HepG2 (cell line): Measurements from ENCODE around the gene WSB1. TPM values are rescaled to one million over a fixed set of nuclear protein-coding genes. Genes with fewer than 3 reads are reported as not detected.

ENCODE experiments used
- ATAC-seq: fragments of 200-7000 bp; cut with Tn5 transposase; 3 replicates; pipeline ENCODE4 v1.9.1; 2020; ENCODE audit warnings: mild to moderate bottlenecking, moderate library complexity
- BruUV-seq: library from RNA; stranded (reverse); fragments of 400-500 nt; replicated peaks from 2 replicates; lab custom pipeline; 2021; lab: Mats Ljungman, UMichigan
- CTCF ChIA-PET: fragments of 300-600 bp; formaldehyde crosslinking; extraction: SDS; loops from one replicate; lab custom pipeline; 2021; ENCODE audit warnings: low total read pairs, inconsistent platforms, low intra/inter-chr PET ratio; lab: Yijun Ruan, JAX
- POLR2A ChIA-PET: fragments of 350-600 bp; sonication (Branson Sonifier 250); formaldehyde crosslinking; loops from one replicate; lab custom pipeline; 2020; ENCODE audit warnings: antibody characterized with exemption, inconsistent platforms; lab: Yijun Ruan, JAX
- DNase-seq: peaks from one replicate; pipeline ENCODE4 v3.0.0-alpha.2; 2015; ENCODE audit warnings: low spot score
- FAIRE-seq: peaks from 3 replicates; lab custom pipeline; 2011; peaks lifted over from hg19 to GRCh38; lab: Jason Lieb, UNC
- H2AFZ ChIP-seq: one replicate; pipeline ENCODE4 v1.6.1; 2011; ENCODE audit warnings: low read length, inconsistent platforms
- H3K27ac ChIP-seq: fragments of 300-600 bp; 3 replicates; pipeline ENCODE4 v1.8.0; 2011; ENCODE audit warnings: mixed run types, mild to moderate bottlenecking, mixed read lengths, low read length, inconsistent platforms; ENCODE audit not compliant: insufficient read depth; ENCODE audit errors: extremely low read length
- H3K27me3 ChIP-seq, 2 experiments: fragments of 200-600 bp in 1 of 2; 2 replicates in 1 of 2; 3 replicates in 1 of 2; pipeline versions ENCODE4 v1.6.0 to v1.8.0; 2011; ENCODE audit warnings: low read length in 2 of 2, mild to moderate bottlenecking in 2 of 2, moderate library complexity in 2 of 2, inconsistent platforms in 1 of 2; ENCODE audit not compliant: insufficient read depth in 2 of 2, control insufficient read depth in 1 of 2
- H3K36me3 ChIP-seq, 2 experiments: fragments of 200-600 bp in 1 of 2; replicated peaks in 1 of 2; 2 replicates in 1 of 2; 3 replicates in 1 of 2; pipeline versions ENCODE4 v1.5.1 to v1.8.0; 2011; ENCODE audit warnings: low read length in 2 of 2, inconsistent platforms in 1 of 2; ENCODE audit not compliant: insufficient read depth in 2 of 2, control insufficient read depth in 1 of 2
- H3K4me1 ChIP-seq: 2 replicates; pipeline ENCODE4 v1.5.1; 2012; ENCODE audit warnings: low read length, inconsistent platforms; ENCODE audit not compliant: insufficient read depth
- H3K4me2 ChIP-seq: 2 replicates; pipeline ENCODE4 v1.6.0; 2011; ENCODE audit warnings: low read depth, low read length, inconsistent platforms
- H3K4me3 ChIP-seq, 3 experiments: fragments of 200-600 bp in 1 of 3; sonication (generic), shearing (Covaris generic) in 1 of 3; replicated peaks in 1 of 3; 2 replicates each; pipeline ENCODE4 v1.5.1; 2011 to 2016; ENCODE audit warnings: low read length in 3 of 3, inconsistent platforms in 2 of 3, low read depth in 2 of 3, mild to moderate bottlenecking in 2 of 3, control low read depth in 1 of 3, mixed read lengths in 1 of 3; ENCODE audit not compliant: insufficient read depth in 1 of 3
- H3K79me2 ChIP-seq: one replicate; pipeline ENCODE4 v1.6.1; 2011; ENCODE audit warnings: low read length, inconsistent platforms; ENCODE audit not compliant: insufficient read depth
- H3K9ac ChIP-seq: 2 replicates; pipeline ENCODE4 v1.6.0; 2011; ENCODE audit warnings: mild to moderate bottlenecking, low read depth, low read length, inconsistent platforms; ENCODE audit not compliant: insufficient read depth
- H3K9me3 ChIP-seq: 2 replicates; pipeline ENCODE4 v1.5.1; 2012; ENCODE audit warnings: mild to moderate bottlenecking, low read length
- H4K20me1 ChIP-seq: 2 replicates; pipeline ENCODE4 v1.6.0; 2011; ENCODE audit warnings: inconsistent platforms, mild to moderate bottlenecking, low read length, moderate library complexity; ENCODE audit not compliant: insufficient read depth
- AHR ChIP-seq: IDR thresholded peaks from 2 replicates; pipeline ENCODE4 v1.6.1; 2018; ENCODE audit warnings: missing genetic modification reagents, missing compliant biosample characterization
- ATF1 ChIP-seq: IDR thresholded peaks from 2 replicates; pipeline ENCODE4 v1.6.1; 2016; ENCODE audit warnings: mild to moderate bottlenecking, control low read depth
- ELF1 ChIP-seq: sonication (generic); formaldehyde crosslinking; IDR thresholded peaks from 2 replicates; pipeline ENCODE4 v1.4.0; 2020; ENCODE audit warnings: missing genetic modification reagents
- ELK4 ChIP-seq: sonication (generic); formaldehyde crosslinking; IDR thresholded peaks from 2 replicates; pipeline ENCODE4 v1.9.0; 2021; ENCODE audit warnings: missing genetic modification reagents, borderline replicate concordance
- FOSL1 ChIP-seq: sonication (generic); formaldehyde crosslinking; IDR thresholded peaks from 2 replicates; pipeline ENCODE4 v1.9.0; 2021; ENCODE audit warnings: missing genetic modification reagents, borderline replicate concordance
- JDP2 ChIP-seq: sonication (generic); formaldehyde crosslinking; IDR thresholded peaks from 2 replicates; pipeline ENCODE4 v1.8.1; 2022; ENCODE audit warnings: missing genetic modification reagents, borderline replicate concordance
- KMT2A ChIP-seq: sonication (generic); formaldehyde crosslinking; IDR thresholded peaks from 2 replicates; pipeline ENCODE4 v1.4.0; 2020; ENCODE audit warnings: missing genetic modification reagents
- NAIF1 ChIP-seq: sonication (generic); formaldehyde crosslinking; IDR thresholded peaks from 2 replicates; pipeline ENCODE4 v1.5.0; 2020; ENCODE audit warnings: mild to moderate bottlenecking, missing genetic modification reagents, borderline replicate concordance
- SATB2 ChIP-seq: sonication (generic); formaldehyde crosslinking; IDR thresholded peaks from 2 replicates; pipeline ENCODE4 v1.5.0; 2020; ENCODE audit warnings: missing genetic modification reagents
- THRA ChIP-seq: sonication (generic); formaldehyde crosslinking; IDR thresholded peaks from 2 replicates; pipeline ENCODE4 v1.4.0; 2020; ENCODE audit warnings: missing genetic modification reagents, borderline replicate concordance
- ZBTB38 ChIP-seq: sonication (generic); formaldehyde crosslinking; IDR thresholded peaks from 2 replicates; pipeline ENCODE4 v1.5.1; 2020; ENCODE audit warnings: mild to moderate bottlenecking, missing genetic modification reagents
- ZNF281 ChIP-seq: sonication (generic); formaldehyde crosslinking; IDR thresholded peaks from 2 replicates; pipeline ENCODE4 v1.4.0; 2020; ENCODE audit warnings: missing genetic modification reagents, borderline replicate concordance
- ZNF878 ChIP-seq: sonication (generic); formaldehyde crosslinking; IDR thresholded peaks from 2 replicates; pipeline ENCODE4 v1.8.1; 2023; ENCODE audit warnings: mild to moderate bottlenecking, missing genetic modification reagents, moderate library complexity
- WGBS: methylation state at CpG from one replicate; pipeline ENCODE4 v1.1.6; 2017; ENCODE audit warnings: low lambda C conversion rate; 5-methylcytosine and 5-hydroxymethylcytosine counted together
- in situ Hi-C: cut with HindIII; loops from 2 replicates; pipeline ENCODE4 v1.10.0; 2017; ENCODE audit warnings: low pct_unique_long_range_greater_than_20kb; ENCODE audit not compliant: extremely low pct_ligation_motif_present
- intact Hi-C: fragments of 100-400 bp; cut with micrococcal nuclease; formaldehyde crosslinking; loops from one replicate; pipeline ENCODE4 v1.10.0; 2022; ENCODE audit not compliant: unreplicated experiment
- polyA plus RNA-seq, 8 experiments: library from polyadenylated mRNA; depleted of rRNA in 3 of 8; stranded (reverse) in 7 of 8; unstranded in 1 of 8; fragments of >200 nt; fragmentation: Illumina TruSeq in 4 of 8; extraction: Trizol in 4 of 8; gene quantifications; 2 replicates each; pipeline versions ENCODE4 v1.2.1 to v1.2.3, GENCODE V29; 2011 to 2016; ENCODE audit warnings: low read depth in 4 of 8, missing spikeins in 1 of 8, mixed read lengths in 1 of 8; ENCODE audit not compliant: insufficient read depth in 1 of 8
- total RNA-seq, 5 experiments: library from RNA; depleted of rRNA; stranded (reverse); fragments of >200 nt; fragmentation: Illumina TruSeq; extraction: Trizol; gene quantifications; 2 replicates each; pipeline ENCODE4 v1.2.3, GENCODE V29; 2016; ENCODE audit warnings: low read depth in 1 of 5
- TF ChIP-seq, protein P1 (sequence below): sonication (generic); formaldehyde crosslinking; IDR thresholded peaks from 2 replicates; pipeline ENCODE4 v1.4.0; 2020; ENCODE audit warnings: mild to moderate bottlenecking, missing genetic modification reagents

The WSB1 gene
- total and polyA plus RNA-seq, 2 of the 13 experiments (the other 11 are each of a cell fraction or from before 2014, with no cell fraction given): 81.3 to 294 TPM

DNA sequence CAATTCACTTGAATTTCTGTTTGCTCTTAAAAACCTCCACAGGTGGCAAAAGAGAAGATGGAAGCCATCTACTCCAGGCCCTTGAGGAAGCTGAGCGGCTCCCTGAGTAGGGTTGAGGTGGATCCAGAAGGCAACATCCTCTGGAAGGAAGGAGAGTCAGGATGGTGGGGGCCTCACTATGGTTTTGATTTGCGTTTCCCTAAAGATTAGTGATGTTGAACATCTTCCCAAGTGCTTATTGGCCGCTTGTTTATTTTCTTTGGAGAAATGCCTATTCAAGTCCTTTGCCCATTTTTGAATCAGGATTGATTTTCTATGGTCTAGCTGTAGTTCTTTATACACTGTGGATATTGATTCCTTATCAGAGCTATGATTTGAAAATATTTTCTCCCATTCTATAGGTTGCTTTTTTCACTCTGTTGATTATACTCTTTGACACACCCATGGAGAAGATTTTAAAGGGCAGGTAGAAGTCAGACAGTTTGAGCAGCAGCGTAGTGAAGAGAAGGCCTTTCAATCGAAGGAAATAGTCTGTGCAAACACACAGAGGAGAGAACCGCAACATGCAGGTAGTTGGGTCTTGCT is 58.6 kb downstream of the WSB1 start (continued):
- TF ChIP-seq KMT2A (CRISPR knock-in tag): 0 out of 2 replicates have a peak, but pooled peaks have one; percentile 5
- TF ChIP-seq, protein P1, sequence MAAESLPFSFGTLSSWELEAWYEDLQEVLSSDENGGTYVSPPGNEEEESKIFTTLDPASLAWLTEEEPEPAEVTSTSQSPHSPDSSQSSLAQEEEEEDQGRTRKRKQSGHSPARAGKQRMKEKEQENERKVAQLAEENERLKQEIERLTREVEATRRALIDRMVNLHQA (CRISPR knock-in tag): no peak
- TF ChIP-seq AHR (CRISPR knock-in tag): no peak
- TF ChIP-seq, all 625 proteins: peak for 2

DNA sequence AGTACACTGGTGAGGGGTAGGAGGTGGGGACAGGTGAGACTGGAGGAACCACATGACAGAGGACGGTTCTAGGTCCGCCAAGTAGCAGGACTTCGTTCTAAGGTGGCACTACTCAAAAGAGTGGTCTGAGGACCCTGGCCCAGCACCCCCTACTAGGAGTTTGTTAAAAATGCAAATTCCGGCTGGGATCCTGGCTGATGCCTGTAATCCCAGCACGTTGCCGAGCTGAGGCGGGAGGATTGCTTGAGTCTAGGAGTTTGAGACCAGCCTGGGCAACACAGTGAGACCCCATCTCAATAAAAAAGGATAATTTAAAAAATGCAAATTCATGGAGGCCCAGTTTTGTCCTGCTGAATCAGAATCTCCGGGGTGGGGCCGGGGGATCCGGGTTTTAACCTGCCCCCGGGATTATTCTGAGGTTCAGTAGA is 59.1 kb downstream of the WSB1 start:
- no peak overlapping the region for H2AFZ ChIP-seq
- CTCF ChIA-PET: interaction anchor here (0.5 to 2.4 kb wide), 5 partner anchors 20 to 247 kb away, joined by 3 to 34 read pairs (median 4); no protein-coding TSS in a partner anchor
- peaks cover 0 to 1% of the 10 kb centered on the region in 2 experiments; a peak in 2 of 5 replicates for H3K27me3 ChIP-seq
- peak overlapping the region; percentile 85 for H3K4me2 ChIP-seq
- H3K27ac ChIP-seq: peak overlapping the region; percentile 75
- ATAC-seq (no peak), FAIRE-seq (no peak), DNase-seq (no peak)
- H3K9ac ChIP-seq: peak overlapping the region; percentile 94
- peak overlapping the region; percentile 76 to 94 (median 82) for H3K4me3 ChIP-seq
- H3K36me3 ChIP-seq: no peaks in the 10 kb centered on the region
- TSS peak; percentile 90 for BruUV-seq
- intact Hi-C loops (loop anchor here (1.0 to 10.0 kb wide), 4 partner anchors 20 to 252 kb away; partner anchors contain the start of gene KSR1), in situ Hi-C loops (loop anchor here (10.0 kb wide), 2 partner anchors 118 to 222 kb away; no protein-coding TSS in a partner anchor)
- H3K79me2 ChIP-seq: peaks cover 10% of the 10 kb centered on the region
- no peaks in the 10 kb centered on the region for H3K9me3 ChIP-seq
- H4K20me1 ChIP-seq: no peaks in the 10 kb centered on the region
- H3K4me1 ChIP-seq: peaks cover 23% of the 10 kb centered on the region
- 31% methylated on average over 11 of the region's 11 CpGs for WGBS
- POLR2A ChIA-PET: interaction anchor here (0.9 to 1.7 kb wide), 4 partner anchors 12 to 59 kb away, joined by 3 to 5 read pairs (median 4); partner anchors contain the start of gene WSB1
- TF ChIP-seq ELF1 (CRISPR knock-in tag) (no peak), KMT2A (CRISPR knock-in tag) (0 out of 2 replicates have a peak, but pooled peaks have one; percentile 1), ZNF281 (CRISPR knock-in tag) (no peak), NAIF1 (CRISPR knock-in tag) (0 out of 2 replicates have a peak, but pooled peaks have one; percentile 26), ZNF878 (CRISPR knock-in tag) (no peak), ZBTB38 (peak; percentile 80; the same call in 1 of the 2 replicates), THRA (no peak), SATB2 (CRISPR knock-in tag) (peak; percentile 11; the same call in 1 of the 2 replicates), FOSL1 (CRISPR knock-in tag) (no peak), ELK4 (no peak), JDP2 (CRISPR knock-in tag) (no peak), ATF1 (0 out of 2 replicates have a peak, but pooled peaks have one; percentile 41)
